NCI-H2227 (cell line): ENCODE data around the gene C4orf36.
"Not testable (repeated sequence)": the region's sequence is repeated elsewhere in the genome, so short reads cannot be mapped to it uniquely, and the experiment has no call there.

Experiments
- DNase-seq: peaks from one replicate; lab custom pipeline; 2025; ENCODE audit not compliant: unreplicated experiment; lab: John Stamatoyannopoulos, UW

C4orf36 gene

DNA sequence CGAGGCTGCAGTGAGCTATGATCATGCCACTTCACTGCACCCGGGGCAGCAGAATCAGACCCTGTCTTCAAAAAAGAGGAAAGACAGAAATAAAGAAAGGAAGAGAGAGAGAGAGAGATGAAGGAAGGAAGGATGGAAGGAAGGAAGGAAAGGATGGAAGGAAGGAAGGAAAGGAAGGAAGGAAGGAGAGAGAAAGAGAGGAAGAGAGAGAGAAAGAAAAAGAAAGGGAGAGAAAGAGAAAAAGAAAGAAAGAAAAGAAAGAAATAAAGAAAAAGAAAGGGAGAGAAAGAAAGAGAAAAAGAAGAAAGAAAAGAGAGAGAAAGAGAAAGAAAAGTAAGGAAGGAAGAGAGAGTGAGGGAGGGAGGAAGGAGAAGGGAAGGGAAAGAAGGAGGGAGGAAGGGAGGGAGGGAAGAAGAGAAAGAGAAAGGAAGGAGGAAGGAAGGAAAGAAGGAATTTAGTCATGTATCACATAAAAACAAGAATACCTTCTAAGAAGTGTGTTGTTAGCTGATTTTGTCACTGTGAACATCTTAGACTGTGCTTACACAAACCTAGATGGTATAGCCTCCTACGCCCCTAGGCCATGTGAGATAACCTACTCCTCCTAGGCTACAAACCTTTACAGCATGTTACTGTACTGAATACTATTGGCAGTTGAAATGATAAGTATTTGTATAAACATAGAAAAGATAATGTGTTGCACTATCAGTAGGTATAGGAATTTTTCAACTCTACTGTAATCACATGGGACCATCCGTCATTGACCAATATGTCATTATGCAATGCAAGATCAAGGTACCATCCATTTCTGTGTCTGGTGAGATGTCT, 25.2 kb upstream of the C4orf36 start:
- DNase-seq = no peak

- DNase-seq = no peak
Observed at GRCh38 chr4:86916392-86916791, 24.2 kb upstream of the C4orf36 start.

DNA sequence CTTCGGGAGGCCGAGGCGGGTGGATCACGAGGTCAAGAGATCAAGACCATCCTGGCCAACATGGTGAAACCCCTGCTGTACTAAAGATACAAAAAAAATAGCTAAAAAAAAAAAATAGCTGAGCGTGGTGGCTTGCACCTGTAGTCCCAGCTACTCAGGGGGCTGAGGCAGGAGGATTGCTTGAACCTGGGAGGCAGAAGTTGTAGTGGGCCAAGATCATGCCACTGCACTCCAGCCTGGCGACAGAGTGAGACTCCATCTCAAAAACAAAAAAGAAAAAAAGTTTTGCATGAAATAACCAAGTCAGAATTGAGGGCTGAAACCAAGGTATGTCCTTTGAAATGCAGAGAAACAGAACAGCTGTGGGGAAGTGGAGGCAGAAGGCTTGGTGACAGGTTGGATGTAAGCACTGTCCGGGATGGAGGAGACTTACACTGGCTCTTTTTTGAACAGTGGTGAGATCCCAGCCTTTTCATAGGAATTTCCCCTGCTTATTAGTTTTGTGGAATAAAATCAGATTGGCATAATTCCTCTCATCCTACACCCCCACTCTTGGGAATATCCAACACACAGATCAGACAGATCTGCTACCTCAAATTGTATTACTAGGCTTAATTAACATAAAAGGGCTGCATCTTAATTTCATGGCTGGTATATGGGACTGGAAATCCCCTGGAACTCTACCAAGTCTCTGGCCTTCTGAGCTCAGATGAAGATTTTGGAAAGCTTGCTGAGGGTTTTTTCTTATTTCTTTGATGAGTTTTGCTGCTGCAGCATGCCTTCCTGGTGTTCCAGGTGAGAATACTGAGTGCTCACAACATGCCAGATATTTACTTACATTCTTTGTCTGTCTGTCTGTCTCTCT, 18.8 kb upstream of the C4orf36 start:
- no peak for DNase-seq

DNA sequence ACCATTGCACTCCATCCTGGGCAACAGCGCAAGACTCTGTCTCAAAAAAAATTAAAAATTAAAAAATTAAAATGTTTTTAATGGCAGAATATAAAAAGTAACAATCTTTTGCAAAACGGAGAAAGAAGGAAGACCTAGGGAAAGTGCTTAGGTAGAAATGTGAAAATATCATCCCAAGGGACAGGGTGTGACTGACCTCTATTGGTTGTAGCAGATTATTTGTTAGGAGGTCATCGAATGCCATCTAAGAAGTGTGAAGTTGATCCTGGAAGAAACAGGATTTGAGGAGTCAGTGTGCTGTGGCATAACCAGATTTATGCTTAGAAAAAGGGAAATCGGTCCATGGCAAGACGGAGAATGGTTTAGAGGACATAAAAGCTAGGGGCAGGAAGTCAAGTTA, 18.1 kb upstream of the C4orf36 start:
- DNase-seq = no peak

DNA sequence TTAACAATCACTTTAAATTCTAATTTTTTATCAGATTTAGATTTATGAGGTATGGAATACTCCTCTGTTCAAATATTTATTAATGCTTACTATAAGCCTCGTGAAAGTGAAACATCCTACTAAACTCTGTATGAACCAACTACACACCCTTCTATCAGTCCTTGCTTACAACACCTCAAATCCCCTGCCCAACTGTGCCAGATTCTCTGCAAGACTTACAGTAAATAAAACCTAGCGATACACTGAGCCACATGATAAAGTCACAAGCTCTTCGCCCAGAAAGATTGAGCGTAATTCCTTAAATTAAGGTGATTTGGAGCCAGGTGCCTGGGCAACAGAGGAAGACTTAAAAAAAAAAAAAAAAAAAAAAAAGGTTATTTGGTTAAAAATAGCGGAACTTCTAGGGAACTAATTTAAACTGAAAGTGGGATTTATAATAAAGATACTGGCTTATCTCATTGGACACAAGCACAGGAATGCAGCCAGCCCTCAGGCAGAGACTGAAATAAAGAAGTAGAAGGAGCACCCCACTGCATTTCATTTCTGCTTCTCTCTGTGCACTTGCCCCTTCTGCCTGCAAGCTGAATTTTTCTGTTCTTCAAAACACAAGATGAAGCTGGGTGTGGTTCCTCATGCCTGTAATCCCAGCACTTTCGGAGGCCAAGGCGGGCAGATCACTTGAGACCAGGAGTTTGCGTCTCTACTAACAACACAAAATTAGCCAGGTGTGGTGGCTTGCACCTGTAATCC, 17.5 kb upstream of the C4orf36 start:
- DNase-seq = no peak

GRCh38 chr4:86908251-86908657, 16.0 kb upstream of the C4orf36 start:
- DNase-seq = no peak

GRCh38 chr4:86901864-86902263, 9.6 kb upstream of the C4orf36 start:
- DNase-seq = no peak

DNA sequence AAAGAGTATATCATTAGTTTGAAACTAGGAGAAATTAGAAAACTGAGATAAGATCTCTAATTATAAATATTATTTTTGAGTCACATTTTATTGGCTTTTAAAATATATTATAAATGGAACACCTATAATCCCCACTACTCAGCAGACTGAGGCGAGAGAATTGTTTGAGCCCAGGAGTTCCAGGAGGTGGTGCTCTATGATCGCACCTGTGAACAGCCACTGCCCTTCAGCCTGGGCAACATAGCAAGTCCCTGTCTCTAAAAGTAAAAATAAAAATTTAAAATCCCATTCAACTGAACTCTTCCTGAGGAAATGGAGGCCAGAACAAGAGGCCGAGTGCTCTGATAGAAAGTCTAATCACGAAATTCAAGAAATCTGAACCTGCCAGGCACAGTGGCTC, 6.3 kb upstream of the C4orf36 start:
- no peak for DNase-seq

GRCh38 chr4:86896596-86896995, 4.4 kb upstream of the C4orf36 start:
- DNase-seq = no peak

- peak; percentile 66 for DNase-seq
Observed at GRCh38 chr4:86895692-86896488, 3.7 kb upstream of the C4orf36 start.

- DNase-seq = no peak
Observed at GRCh38 chr4:86894455-86894854, 2.2 kb upstream of the C4orf36 start.

- peak; percentile 7 for DNase-seq
Observed at GRCh38 chr4:86893136-86893535, 914 bp upstream of the C4orf36 start.

DNA sequence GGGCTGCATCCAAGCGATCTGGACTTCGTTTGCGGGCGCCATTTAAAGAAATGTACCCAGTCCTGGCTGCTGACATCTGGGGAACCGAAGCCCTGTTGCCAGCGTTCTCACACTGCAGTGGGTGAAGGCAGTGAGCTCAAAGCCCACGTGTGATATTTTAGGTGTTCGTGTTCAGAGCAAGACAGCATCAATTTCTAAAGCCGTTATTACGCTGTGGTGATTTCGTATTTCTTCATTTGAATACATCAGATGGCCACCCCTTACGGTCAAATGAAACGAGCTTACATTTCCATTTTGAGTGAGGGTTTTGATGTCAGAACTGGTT, 376 bp upstream of the C4orf36 start:
- peak; percentile 36 for DNase-seq

DNA sequence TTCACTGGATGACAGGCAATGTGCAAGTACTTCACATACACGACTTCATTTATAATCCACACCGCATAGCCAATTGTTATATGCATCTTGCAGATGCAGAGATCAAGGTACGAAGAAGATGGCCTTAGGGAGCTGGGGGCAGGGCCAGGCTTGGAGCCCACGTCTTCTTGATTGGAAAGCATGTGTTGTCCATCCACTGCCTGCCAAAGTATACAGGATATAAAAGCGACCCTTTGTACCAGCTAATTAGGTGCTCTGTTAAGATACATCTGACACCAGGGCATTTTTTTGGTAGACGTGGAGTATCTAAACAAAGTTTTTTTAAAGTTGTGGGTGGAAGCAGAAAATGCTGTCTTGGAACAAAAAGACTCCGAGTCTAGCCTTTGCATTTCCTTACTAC, 1.4 kb downstream of the C4orf36 start:
- no peak for DNase-seq

DNA sequence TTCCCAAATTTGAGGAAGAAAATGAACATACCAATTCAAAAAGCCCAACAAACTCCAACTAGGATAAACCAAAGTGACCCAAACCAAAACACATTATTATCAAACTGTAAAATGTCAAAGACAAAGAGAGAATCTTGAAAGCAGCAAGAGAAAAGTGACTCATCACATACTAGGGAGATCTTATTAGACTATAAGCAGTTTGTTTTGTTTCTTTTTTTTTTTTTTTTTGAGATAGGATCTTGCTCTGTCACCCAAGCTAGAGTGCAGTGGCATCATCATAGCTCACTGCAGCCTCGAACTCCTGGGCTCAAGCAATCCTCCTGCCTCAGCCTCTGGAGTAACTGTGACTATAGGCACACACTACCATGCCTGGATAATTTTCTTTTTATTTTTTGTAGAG, 12.6 kb downstream of the C4orf36 start:
- DNase-seq = no peak

DNA sequence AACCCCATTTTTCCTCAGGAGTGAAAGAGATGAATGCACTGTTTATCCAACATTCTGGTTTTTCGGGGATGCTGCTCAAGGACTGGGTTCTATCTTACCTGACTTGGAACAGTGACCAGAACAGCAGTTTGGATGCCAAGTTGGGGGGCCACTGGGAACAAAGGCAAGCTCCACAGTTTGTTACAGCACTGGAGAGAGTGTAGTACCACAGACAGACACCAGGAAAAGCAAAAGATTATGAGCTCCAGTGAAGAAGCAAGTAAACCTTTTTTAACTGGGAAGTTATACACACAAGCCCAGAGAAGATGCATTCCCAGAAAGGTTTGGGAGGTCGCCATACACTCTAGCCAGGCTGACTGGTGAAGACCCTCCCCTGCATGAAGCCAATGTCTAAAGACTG, 13.6 kb downstream of the C4orf36 start:
- no peak for DNase-seq

- DNase-seq = no peak
Observed at GRCh38 chr4:86876894-86877685, 15.1 kb downstream of the C4orf36 start.

GRCh38 chr4:86875436-86875835, 16.8 kb downstream of the C4orf36 start:
- DNase-seq = not testable (repeated sequence)

DNA sequence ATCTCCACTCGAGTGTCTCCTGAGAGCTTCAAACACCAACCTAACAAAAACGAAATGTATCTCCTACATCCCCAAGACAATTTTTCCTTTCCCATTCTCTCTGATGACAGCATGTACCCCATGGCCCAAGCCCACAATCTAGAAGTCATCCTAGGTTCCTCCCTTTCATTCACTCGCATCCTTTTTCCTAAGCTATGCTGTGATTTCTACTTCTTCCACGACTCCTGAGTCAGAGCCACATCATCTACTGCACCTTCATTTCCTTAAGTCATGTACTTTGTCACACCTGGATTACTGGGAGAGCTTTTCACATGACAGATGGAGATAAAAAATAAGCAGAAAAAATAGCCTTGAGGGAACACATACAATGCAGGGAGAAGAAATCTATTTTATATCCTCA, 20.1 kb downstream of the C4orf36 start:
- no peak for DNase-seq

- no peak for DNase-seq
Observed at GRCh38 chr4:86870442-86871069, 21.7 kb downstream of the C4orf36 start.
